Lower leg skin (tissue), 4 donors: ENCODE data around the gene ZNF808. TPM values are rescaled to one million over a fixed set of nuclear protein-coding genes. Genes with fewer than 3 reads are reported as not detected.
"Not testable (repeated sequence)": the region's sequence is repeated elsewhere in the genome, so short reads cannot be mapped to it uniquely, and the experiment has no call there.

Experiments
- DNase-seq, 2 donors: peaks; one replicate each; pipeline ENCODE4 v3.0.0-alpha.2; 2019; ENCODE audit warnings: low spot score in 2 of 2
- H3K4me3 ChIP-seq: fragments of 200-600 bp; sonication (generic); 2 replicates; pipeline ENCODE4 v1.5.1; 2017; ENCODE audit warnings: mild to moderate bottlenecking, low read depth; ENCODE audit not compliant: poor library complexity, severe bottlenecking
- CTCF ChIP-seq, 3 donors: fragments of 450-650 bp; IDR thresholded peaks; one replicate each; pipeline ENCODE4 v1.5.1; 2016; ENCODE audit warnings: antibody characterized with exemption in 3 of 3, mild to moderate bottlenecking in 3 of 3, moderate library complexity in 2 of 3
- POLR2A ChIP-seq, 2 donors: fragments of 450-650 bp; IDR thresholded peaks; one replicate each; pipeline ENCODE4 v1.6.1; 2016 to 2017; ENCODE audit warnings: antibody characterized with exemption in 2 of 2, mild to moderate bottlenecking in 1 of 2, moderate library complexity in 1 of 2
- WGBS, 2 donors: methylation state at CpG; one replicate each; pipeline ENCODE4 v1.1.5; 2018; 5-methylcytosine and 5-hydroxymethylcytosine counted together
- intact Hi-C: fragments of 100-400 bp; cut with DNase I; formaldehyde crosslinking; loops from one replicate; pipeline ENCODE4 v1.15.0; 2023; ENCODE audit warnings: low total_unique reads
- total RNA-seq, 4 donors: library from RNA; depleted of rRNA; stranded (reverse); fragments of >200 nt; gene quantifications; one replicate each; pipeline ENCODE4 v1.1.0, GENCODE V29; 2016

ZNF808 gene
- total RNA-seq, 4 donors from 2014 or later = 11.8 to 23.2 (median 15.8) TPM

- WGBS, 2 donors = 83 to 85% methylated on average over 3 of the region's 3 CpGs
- intact Hi-C loops = no loop called here
- no peak for DNase-seq
- no peak overlapping the region for H3K4me3 ChIP-seq
- no peak for TF ChIP-seq CTCF (IDR thresholded peaks at IDR 0.05)
These were observed 33.0 kb upstream of the ZNF808 start for GRCh38 chr19:52494518-52494917.

- peak in 1 of 2 donors; percentile 32 for DNase-seq
- H3K4me3 ChIP-seq = no peak overlapping the region
- WGBS, 2 donors = 95 to 97% methylated on average over 8 of the region's 8 CpGs
- TF ChIP-seq CTCF (IDR thresholded peaks at IDR 0.05) = no peak
- no peak for TF ChIP-seq POLR2A (IDR thresholded peaks at IDR 0.05)
- intact Hi-C loops = no loop called here
These were observed 28.9 kb upstream of the ZNF808 start for GRCh38 chr19:52498571-52498970.

- DNase-seq, intact Hi-C loops, H3K4me3 ChIP-seq: not testable (repeated sequence)
- WGBS, 2 donors = 32 to 46% methylated on average over 3 of the region's 3 CpGs
These were observed 27.0 kb upstream of the ZNF808 start for GRCh38 chr19:52500474-52500873.

GRCh38 chr19:52500991-52501390, 26.5 kb upstream of the ZNF808 start:
- H3K4me3 ChIP-seq, intact Hi-C loops, DNase-seq: not testable (repeated sequence)
- WGBS, 2 donors = 87 to 90% methylated on average over 12 of the region's 12 CpGs

- 90 to 97% methylated on average over 5 of the region's 5 CpGs for WGBS, 2 donors
- no peak for TF ChIP-seq POLR2A (IDR thresholded peaks at IDR 0.05)
- TF ChIP-seq CTCF (IDR thresholded peaks at IDR 0.05) = no peak
- H3K4me3 ChIP-seq = no peak overlapping the region
- DNase-seq = no peak
- intact Hi-C loops = no loop called here
These were observed 20.2 kb upstream of the ZNF808 start for GRCh38 chr19:52507266-52507665.

GRCh38 chr19:52516191-52516590, 11.3 kb upstream of the ZNF808 start:
- 75 to 86% methylated on average over 5 of the region's 5 CpGs for WGBS, 2 donors
- TF ChIP-seq POLR2A (IDR thresholded peaks at IDR 0.05) (no peak), CTCF (IDR thresholded peaks at IDR 0.05) (no peak)
- intact Hi-C loops = no loop called here
- no peak for DNase-seq
- no peak overlapping the region for H3K4me3 ChIP-seq

- 8 to 12% methylated on average over 2 of the region's 2 CpGs for WGBS, 2 donors
- DNase-seq = no peak
- intact Hi-C loops = no loop called here
- no peak overlapping the region for H3K4me3 ChIP-seq
- TF ChIP-seq CTCF (IDR thresholded peaks at IDR 0.05) = no peak
- TF ChIP-seq POLR2A (IDR thresholded peaks at IDR 0.05) = no peak
These were observed 8.8 kb upstream of the ZNF808 start for GRCh38 chr19:52518646-52519045.

GRCh38 chr19:52519175-52519574, 8.3 kb upstream of the ZNF808 start:
- 60 to 69% methylated on average over 7 of the region's 7 CpGs for WGBS, 2 donors
- H3K4me3 ChIP-seq, intact Hi-C loops, DNase-seq: not testable (repeated sequence)
